ENCODE results near the gene RASSF3. TPM values are rescaled to one million over a fixed set of nuclear protein-coding genes. Genes with fewer than 3 reads are reported as not detected.

Gene RASSF3
- polyA plus RNA-seq, 1 donor (not counting 4 experiments of a cell fraction or from before 2014, with no cell fraction given): 9.6 TPM

- H3K27me3 ChIP-seq (ENCODE audit: control insufficient read depth, extremely low read depth, insufficient read depth, low read length): no peaks in the 10 kb centered on the region
- H3K27ac ChIP-seq (ENCODE audit: control insufficient read depth, insufficient read depth, low read length): no peak overlapping the region
- no peak overlapping the region for H3K4me2 ChIP-seq (ENCODE audit: control insufficient read depth, extremely low read depth, insufficient read depth, low read depth, low read length)
- H4K20me1 ChIP-seq (ENCODE audit: control insufficient read depth, extremely low read depth, insufficient read depth, low read length): no peaks in the 10 kb centered on the region
- dilution Hi-C loops (cut with MboI; ENCODE audit: extremely low pct_ligation_motif_present, low sequenced_read_pairs): no loop called here
- no peak for TF ChIP-seq CTCF (optimal IDR thresholded peaks at IDR 0.05 in 1 of 3, IDR thresholded peaks at IDR 0.05 in 1 of 3, conservative IDR thresholded peaks at IDR 0.05 in 1 of 3; ENCODE audit: extremely low read depth in 1 of 3, insufficient read depth in 2 of 3, low read length in 3 of 3)
- TF ChIP-seq EZH2 (IDR thresholded peaks at IDR 0.05; ENCODE audit: low read length): no peak
- no peak overlapping the region for H3K9ac ChIP-seq (ENCODE audit: control insufficient read depth, extremely low read depth, insufficient read depth, low read length)
- no peak overlapping the region for H3K4me3 ChIP-seq (ENCODE audit: control insufficient read depth in 2 of 3, extremely low read depth in 1 of 3, insufficient read depth in 2 of 3, low read depth in 1 of 3, low read length in 3 of 3)
- DNase-seq (ENCODE audit: low read depth, low spot score) (no peak), FAIRE-seq (no peak)
- no peaks in the 10 kb centered on the region for H3K9me3 ChIP-seq (ENCODE audit: control insufficient read depth, low read depth, low read length)
- H2AFZ ChIP-seq (ENCODE audit: control insufficient read depth, low read length): no peak overlapping the region
- no peaks in the 10 kb centered on the region for H3K9me1 ChIP-seq (ENCODE audit: control insufficient read depth, extremely low read depth, insufficient read depth, low read length)
- peaks cover 9% of the 10 kb centered on the region for H3K4me1 ChIP-seq (ENCODE audit: control insufficient read depth, extremely low read depth, insufficient read depth, low read length)
- peaks cover 15% of the 10 kb centered on the region for H3K79me2 ChIP-seq (ENCODE audit: control insufficient read depth, insufficient read depth, low read length)
- no peaks in the 10 kb centered on the region for H3K36me3 ChIP-seq (ENCODE audit: control insufficient read depth in 2 of 2, extremely low read depth in 1 of 2, insufficient read depth in 2 of 2, low read length in 2 of 2)
Observed at GRCh38 chr12:64636856-64637255, 26.6 kb downstream of the RASSF3 start.

- H3K9me3 ChIP-seq (ENCODE audit: control insufficient read depth, low read depth, low read length): no peaks in the 10 kb centered on the region
- H3K4me2 ChIP-seq (ENCODE audit: control insufficient read depth, extremely low read depth, insufficient read depth, low read depth, low read length): no peak overlapping the region
- H3K9ac ChIP-seq (ENCODE audit: control insufficient read depth, extremely low read depth, insufficient read depth, low read length): no peak overlapping the region
- H3K27ac ChIP-seq (ENCODE audit: control insufficient read depth, insufficient read depth, low read length): no peak overlapping the region
- no peaks in the 10 kb centered on the region for H3K27me3 ChIP-seq (ENCODE audit: control insufficient read depth, extremely low read depth, insufficient read depth, low read length)
- H3K9me1 ChIP-seq (ENCODE audit: control insufficient read depth, extremely low read depth, insufficient read depth, low read length): no peaks in the 10 kb centered on the region
- no peak overlapping the region for H2AFZ ChIP-seq (ENCODE audit: control insufficient read depth, low read length)
- peaks cover 10% of the 10 kb centered on the region for H3K79me2 ChIP-seq (ENCODE audit: control insufficient read depth, insufficient read depth, low read length)
- DNase-seq (ENCODE audit: low read depth, low spot score) (no peak), FAIRE-seq (no peak)
- no peaks in the 10 kb centered on the region for H3K36me3 ChIP-seq (ENCODE audit: control insufficient read depth in 2 of 2, extremely low read depth in 1 of 2, insufficient read depth in 2 of 2, low read length in 2 of 2)
- H4K20me1 ChIP-seq (ENCODE audit: control insufficient read depth, extremely low read depth, insufficient read depth, low read length): no peaks in the 10 kb centered on the region
- H3K4me3 ChIP-seq (ENCODE audit: control insufficient read depth in 2 of 3, extremely low read depth in 1 of 3, insufficient read depth in 2 of 3, low read depth in 1 of 3, low read length in 3 of 3): no peak overlapping the region
- peaks cover 1% of the 10 kb centered on the region for H3K4me1 ChIP-seq (ENCODE audit: control insufficient read depth, extremely low read depth, insufficient read depth, low read length)
- dilution Hi-C loops (cut with MboI; ENCODE audit: extremely low pct_ligation_motif_present, low sequenced_read_pairs): no loop called here
- TF ChIP-seq CTCF (optimal IDR thresholded peaks at IDR 0.05 in 1 of 3, IDR thresholded peaks at IDR 0.05 in 1 of 3, conservative IDR thresholded peaks at IDR 0.05 in 1 of 3; ENCODE audit: extremely low read depth in 1 of 3, insufficient read depth in 2 of 3, low read length in 3 of 3): no peak
- TF ChIP-seq EZH2 (IDR thresholded peaks at IDR 0.05; ENCODE audit: low read length): no peak
Observed at GRCh38 chr12:64639466-64639865, 29.2 kb downstream of the RASSF3 start.

All from keratinocyte (primary cell).